ENCODE measurements around the gene RSRP1.

GRCh38 chr1:25209516-25209915 is 37.7 kb downstream of the RSRP1 start:
- TF ChIP-seq CTCF (conservative IDR thresholded peaks at IDR 0.05) (no peak), EZH2 (IDR thresholded peaks at IDR 0.05; ENCODE audit: low read depth) (no peak)

All from PC-9 (cell line).